ENCODE measurements around the gene FBXL16. TPM values are rescaled to one million over a fixed set of nuclear protein-coding genes. Genes with fewer than 3 reads are reported as not detected.

Gene FBXL16
- polyA plus RNA-seq, 1 donor (not counting 4 experiments of a cell fraction or from before 2014, with no cell fraction given) = 0.81 TPM

DNA sequence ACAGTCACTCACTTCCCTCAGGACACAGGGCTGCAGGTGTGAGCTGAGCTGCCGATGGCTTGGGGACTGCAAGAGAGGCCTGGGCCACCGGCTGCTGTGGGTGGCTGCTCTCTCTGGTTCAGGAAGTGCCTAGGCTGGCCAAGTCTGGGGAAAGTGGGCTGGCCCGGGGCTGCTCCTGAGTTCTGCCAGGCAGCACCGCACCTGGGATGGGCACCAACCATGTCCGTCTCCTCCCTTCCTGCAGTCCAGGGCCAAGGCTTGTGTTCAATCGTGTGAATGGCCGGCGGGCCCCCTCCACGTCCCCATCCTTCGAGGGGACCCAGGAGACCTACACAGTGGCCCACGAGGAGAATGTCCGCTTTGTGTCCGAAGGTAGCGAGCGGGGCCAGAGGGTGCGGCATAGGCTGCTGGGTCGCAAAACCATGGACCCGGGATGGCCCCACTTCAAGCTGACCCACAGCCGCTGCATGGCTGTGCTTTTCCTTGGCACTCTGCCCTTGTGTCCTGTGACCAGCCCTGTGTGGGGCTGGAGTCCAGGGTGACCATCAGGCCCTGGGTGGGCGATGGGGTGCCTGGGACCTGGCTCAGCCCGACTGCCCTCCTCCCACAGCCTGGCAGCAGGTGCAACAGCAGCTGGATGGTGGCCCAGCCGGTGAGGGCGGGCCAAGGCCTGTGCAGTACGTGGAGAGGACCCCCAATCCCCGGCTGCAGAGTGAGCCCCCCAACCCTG, 58.3 kb downstream of the FBXL16 start:
- H2AFZ ChIP-seq (ENCODE audit: control insufficient read depth, low read length) = no peak overlapping the region
- H3K9me1 ChIP-seq (ENCODE audit: control insufficient read depth, extremely low read depth, insufficient read depth, low read length) = peaks cover 2% of the 10 kb centered on the region
- no peak overlapping the region for H3K27ac ChIP-seq (ENCODE audit: control insufficient read depth, insufficient read depth, low read length)
- no peak for FAIRE-seq
- no peak for DNase-seq (ENCODE audit: low read depth, low spot score)
- no peak overlapping the region for H3K9ac ChIP-seq (ENCODE audit: control insufficient read depth, extremely low read depth, insufficient read depth, low read length)
- peaks cover 16% of the 10 kb centered on the region for H3K4me1 ChIP-seq (ENCODE audit: control insufficient read depth, extremely low read depth, insufficient read depth, low read length)
- peaks cover 1 to 4% of the 10 kb centered on the region in 2 experiments for H3K36me3 ChIP-seq (ENCODE audit: control insufficient read depth in 2 of 2, extremely low read depth in 1 of 2, insufficient read depth in 2 of 2, low read length in 2 of 2)
- H3K4me3 ChIP-seq (ENCODE audit: control insufficient read depth in 2 of 3, extremely low read depth in 1 of 3, insufficient read depth in 2 of 3, low read depth in 1 of 3, low read length in 3 of 3) = no peak overlapping the region
- dilution Hi-C loops (cut with MboI; ENCODE audit: extremely low pct_ligation_motif_present, low sequenced_read_pairs) = no loop called here
- H3K4me2 ChIP-seq (ENCODE audit: control insufficient read depth, extremely low read depth, insufficient read depth, low read depth, low read length) = peak overlapping the region; percentile 92
- H3K79me2 ChIP-seq (ENCODE audit: control insufficient read depth, insufficient read depth, low read length) = peaks cover 6% of the 10 kb centered on the region
- TF ChIP-seq, protein P1, sequence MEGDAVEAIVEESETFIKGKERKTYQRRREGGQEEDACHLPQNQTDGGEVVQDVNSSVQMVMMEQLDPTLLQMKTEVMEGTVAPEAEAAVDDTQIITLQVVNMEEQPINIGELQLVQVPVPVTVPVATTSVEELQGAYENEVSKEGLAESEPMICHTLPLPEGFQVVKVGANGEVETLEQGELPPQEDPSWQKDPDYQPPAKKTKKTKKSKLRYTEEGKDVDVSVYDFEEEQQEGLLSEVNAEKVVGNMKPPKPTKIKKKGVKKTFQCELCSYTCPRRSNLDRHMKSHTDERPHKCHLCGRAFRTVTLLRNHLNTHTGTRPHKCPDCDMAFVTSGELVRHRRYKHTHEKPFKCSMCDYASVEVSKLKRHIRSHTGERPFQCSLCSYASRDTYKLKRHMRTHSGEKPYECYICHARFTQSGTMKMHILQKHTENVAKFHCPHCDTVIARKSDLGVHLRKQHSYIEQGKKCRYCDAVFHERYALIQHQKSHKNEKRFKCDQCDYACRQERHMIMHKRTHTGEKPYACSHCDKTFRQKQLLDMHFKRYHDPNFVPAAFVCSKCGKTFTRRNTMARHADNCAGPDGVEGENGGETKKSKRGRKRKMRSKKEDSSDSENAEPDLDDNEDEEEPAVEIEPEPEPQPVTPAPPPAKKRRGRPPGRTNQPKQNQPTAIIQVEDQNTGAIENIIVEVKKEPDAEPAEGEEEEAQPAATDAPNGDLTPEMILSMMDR (optimal IDR thresholded peaks at IDR 0.05 in 1 of 3, IDR thresholded peaks at IDR 0.05 in 1 of 3, conservative IDR thresholded peaks at IDR 0.05 in 1 of 3; ENCODE audit: extremely low read depth in 1 of 3, insufficient read depth in 2 of 3, low read length in 3 of 3) = no peak
- TF ChIP-seq EZH2 (IDR thresholded peaks at IDR 0.05; ENCODE audit: low read length) = no peak
- H4K20me1 ChIP-seq (ENCODE audit: control insufficient read depth, extremely low read depth, insufficient read depth, low read length) = no peaks in the 10 kb centered on the region
- H3K9me3 ChIP-seq (ENCODE audit: control insufficient read depth, low read depth, low read length) = no peaks in the 10 kb centered on the region
- no peaks in the 10 kb centered on the region for H3K27me3 ChIP-seq (ENCODE audit: control insufficient read depth, extremely low read depth, insufficient read depth, low read length)

DNA sequence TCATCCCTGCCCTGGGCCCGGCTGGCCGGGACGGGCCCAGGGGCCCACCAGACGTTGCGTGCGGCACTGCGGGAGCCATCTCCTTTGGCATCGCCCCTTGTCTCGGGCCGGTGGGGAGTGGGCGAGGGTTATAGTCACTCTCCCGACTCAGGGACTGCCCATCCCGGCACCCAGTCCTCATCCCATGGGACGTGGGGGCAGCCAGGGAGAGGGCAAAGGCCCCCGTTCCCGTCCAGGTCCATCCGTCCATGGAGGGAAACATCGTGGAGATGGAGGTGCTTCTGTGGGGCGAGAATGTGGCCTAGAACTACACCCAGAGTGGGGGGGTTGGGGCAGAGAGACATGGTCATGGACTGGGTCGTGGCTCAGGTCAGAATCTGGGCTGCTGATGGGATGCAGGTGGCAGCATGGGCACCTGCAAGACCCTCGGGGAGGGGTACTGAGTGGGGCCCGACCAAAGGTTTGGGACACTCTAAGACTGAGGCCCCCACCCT, 58.9 kb downstream of the FBXL16 start:
- peaks cover 6% of the 10 kb centered on the region for H3K79me2 ChIP-seq (ENCODE audit: control insufficient read depth, insufficient read depth, low read length)
- H3K4me2 ChIP-seq (ENCODE audit: control insufficient read depth, extremely low read depth, insufficient read depth, low read depth, low read length) = no peak overlapping the region
- no peaks in the 10 kb centered on the region for H3K27me3 ChIP-seq (ENCODE audit: control insufficient read depth, extremely low read depth, insufficient read depth, low read length)
- no peaks in the 10 kb centered on the region for H3K36me3 ChIP-seq (ENCODE audit: control insufficient read depth in 2 of 2, extremely low read depth in 1 of 2, insufficient read depth in 2 of 2, low read length in 2 of 2)
- FAIRE-seq (no peak), DNase-seq (ENCODE audit: low read depth, low spot score) (no peak)
- dilution Hi-C loops (cut with MboI; ENCODE audit: extremely low pct_ligation_motif_present, low sequenced_read_pairs) = no loop called here
- H3K9ac ChIP-seq (ENCODE audit: control insufficient read depth, extremely low read depth, insufficient read depth, low read length) = no peak overlapping the region
- no peak overlapping the region for H3K27ac ChIP-seq (ENCODE audit: control insufficient read depth, insufficient read depth, low read length)
- no peaks in the 10 kb centered on the region for H4K20me1 ChIP-seq (ENCODE audit: control insufficient read depth, extremely low read depth, insufficient read depth, low read length)
- no peaks in the 10 kb centered on the region for H3K9me3 ChIP-seq (ENCODE audit: control insufficient read depth, low read depth, low read length)
- H3K9me1 ChIP-seq (ENCODE audit: control insufficient read depth, extremely low read depth, insufficient read depth, low read length) = peaks cover 2% of the 10 kb centered on the region
- peaks cover 16% of the 10 kb centered on the region for H3K4me1 ChIP-seq (ENCODE audit: control insufficient read depth, extremely low read depth, insufficient read depth, low read length)
- H2AFZ ChIP-seq (ENCODE audit: control insufficient read depth, low read length) = no peak overlapping the region
- TF ChIP-seq EZH2 (IDR thresholded peaks at IDR 0.05; ENCODE audit: low read length) = no peak
- TF ChIP-seq, protein P1 (optimal IDR thresholded peaks at IDR 0.05 in 1 of 3, IDR thresholded peaks at IDR 0.05 in 1 of 3, conservative IDR thresholded peaks at IDR 0.05 in 1 of 3; ENCODE audit: extremely low read depth in 1 of 3, insufficient read depth in 2 of 3, low read length in 3 of 3) = no peak
- H3K4me3 ChIP-seq (ENCODE audit: control insufficient read depth in 2 of 3, extremely low read depth in 1 of 3, insufficient read depth in 2 of 3, low read depth in 1 of 3, low read length in 3 of 3) = no peak overlapping the region

Data from keratinocyte (primary cell).